H1 (cell line): ENCODE results near the gene RGMB. TPM values are rescaled to one million over a fixed set of nuclear protein-coding genes. Genes with fewer than 3 reads are reported as not detected.

Experiments
- JUN ChIP-seq: IDR thresholded peaks from 2 replicates; pipeline ENCODE4 v1.6.1; 2011; ENCODE audit warnings: low read depth, mild to moderate bottlenecking, improper control_type of control experiment, low read length
- TBP ChIP-seq: IDR thresholded peaks from 2 replicates; pipeline ENCODE4 v1.6.1; 2011; ENCODE audit warnings: low read depth, low read length, improper control_type of control experiment
- polyA plus RNA-seq, 7 experiments: library from polyadenylated mRNA; depleted of rRNA in 3 of 7; stranded (reverse) in 5 of 7; unstranded in 2 of 7; fragments of >200 nt in 5 of 7; fragments of 200-250 nt in 2 of 7; gene quantifications; 1 replicate in 5 of 7; 2 replicates in 1 of 7; 4 replicates in 1 of 7; pipeline versions ENCODE4 v1.2.1 to v1.2.3, GENCODE V29; 2011 to 2013; ENCODE audit warnings: missing spikeins in 2 of 7, mixed read lengths in 2 of 7
- total RNA-seq: library from RNA; stranded (reverse); fragmentation: NEBNext Ultra II Directional; extraction: Animal tissue kit (Norgen Biotek cat#: 25700); gene quantifications from 2 replicates; pipeline ENCODE4 v1.2.1, GENCODE V29; 2021

Gene RGMB
- total and polyA plus RNA-seq, 2 of the 8 experiments (the other 6 are each of a cell fraction or from before 2014, with no cell fraction given), result 11.7 to 27.0 TPM

GRCh38 chr5:98795243-98795642 is 21.8 kb downstream of the RGMB start (continued):
- TF ChIP-seq TBP (no peak), JUN (no peak)
